Measurements from ENCODE around the gene ADIPOR1.

- TF ChIP-seq CTCF (IDR thresholded peaks at IDR 0.05) (no peak), EZH2phosphoT487 (IDR thresholded peaks at IDR 0.05) (no peak)
Observed at GRCh38 chr1:202942426-202942825, 15.7 kb downstream of the ADIPOR1 start.
